Stimulated activated CD8-positive, alpha-beta memory T cell treated with anti-CD3 and anti-CD28 coated beads, Interleukin-15, amount 100 ng/mL, for 1 hour (primary cell): ENCODE results near the gene PPP1R10.

Experiments
- DNase-seq: peaks from one replicate; pipeline ENCODE4 v3.0.0-alpha.2; 2020; ENCODE audit warnings: low read depth

PPP1R10 gene

DNA sequence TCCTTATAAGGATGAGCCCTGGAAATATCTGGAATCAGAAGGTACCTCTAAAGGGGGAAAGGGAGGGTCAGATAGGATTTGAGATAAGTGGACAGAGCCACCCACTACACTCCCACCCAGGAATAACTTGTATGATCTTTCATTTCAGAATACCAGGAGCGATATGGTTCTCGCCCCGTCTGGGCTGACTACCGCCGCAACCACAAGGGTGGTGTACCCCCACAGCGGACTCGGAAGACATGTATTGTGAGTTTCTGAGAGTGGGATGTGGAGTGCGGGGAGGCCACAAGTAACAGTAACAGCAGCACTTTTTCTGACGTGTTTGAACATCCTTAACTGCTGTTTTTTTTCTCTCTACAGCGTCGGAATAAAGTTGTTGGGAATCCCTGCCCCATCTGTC is 2.5 kb upstream of the PPP1R10 start:
- no peak for DNase-seq

DNA sequence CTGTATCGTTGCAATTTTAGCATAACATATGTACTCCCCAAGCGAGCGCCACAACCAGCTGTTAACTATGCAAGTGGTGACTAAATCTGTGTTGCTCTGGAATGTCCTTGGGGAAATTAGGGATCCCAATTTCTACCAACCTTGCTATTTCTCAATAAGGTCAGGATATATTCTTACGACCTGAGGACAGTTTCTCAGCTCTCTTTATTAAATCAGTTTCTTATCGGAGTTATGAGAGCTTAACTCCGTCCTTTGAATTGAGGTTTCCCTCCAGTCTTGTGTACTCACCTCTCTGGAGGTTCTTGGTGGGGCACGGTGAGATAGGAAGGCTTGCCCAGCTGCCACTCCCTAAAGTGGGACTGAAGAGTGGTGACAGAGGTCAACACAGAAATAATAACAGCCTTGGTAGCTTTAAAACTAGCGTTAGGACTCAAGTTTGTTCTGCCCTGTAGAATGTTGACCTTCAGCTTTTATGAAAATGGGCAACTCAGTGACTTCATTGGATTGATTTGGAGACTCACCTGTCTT is 1.3 kb upstream of the PPP1R10 start:
- no peak for DNase-seq

DNA sequence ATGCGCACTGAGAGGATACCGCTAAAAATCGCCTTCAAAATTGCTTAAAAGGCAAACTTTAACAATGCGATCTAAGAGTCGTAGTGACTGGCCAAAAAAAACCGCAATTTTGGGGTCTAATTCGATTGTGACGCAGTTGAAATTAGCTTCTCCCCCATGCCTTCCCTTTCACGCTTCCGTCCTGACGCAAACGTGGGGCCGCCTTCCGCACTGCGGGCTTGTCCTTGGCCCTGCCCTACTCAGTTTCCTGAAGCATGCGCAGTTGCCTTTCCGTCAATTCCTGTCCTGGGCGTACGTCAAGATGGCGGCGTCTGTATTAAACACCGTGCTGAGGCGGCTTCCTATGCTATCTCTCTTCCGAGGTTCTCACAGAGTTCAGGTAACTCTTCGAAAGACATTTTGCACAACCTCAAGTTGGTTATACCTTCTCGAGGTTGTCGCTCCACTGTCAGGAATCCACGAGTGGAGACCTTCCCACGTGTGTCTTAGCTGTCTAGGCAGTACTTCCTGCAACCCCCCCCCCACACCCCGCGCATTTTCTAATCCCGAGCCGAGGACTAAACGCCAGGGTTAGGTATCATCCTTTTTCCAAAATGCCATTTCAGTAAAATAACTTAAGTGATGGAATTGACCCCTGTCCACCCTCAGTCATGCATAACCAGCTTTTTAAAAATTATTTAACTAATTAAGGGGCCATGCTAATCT is 674 bp upstream of the PPP1R10 start, which contains the start of gene MRPS18B:
Gene MRPS18B, plus strand, starts transcription at position 276 of the 705 bp plus-strand sequence. Its CDS starts 26 bp downstream, at position 302.
- peak; percentile 94 for DNase-seq

GRCh38 chr6:30615958-30616810 is 859 bp downstream of the PPP1R10 start:
- DNase-seq = no peak

DNA sequence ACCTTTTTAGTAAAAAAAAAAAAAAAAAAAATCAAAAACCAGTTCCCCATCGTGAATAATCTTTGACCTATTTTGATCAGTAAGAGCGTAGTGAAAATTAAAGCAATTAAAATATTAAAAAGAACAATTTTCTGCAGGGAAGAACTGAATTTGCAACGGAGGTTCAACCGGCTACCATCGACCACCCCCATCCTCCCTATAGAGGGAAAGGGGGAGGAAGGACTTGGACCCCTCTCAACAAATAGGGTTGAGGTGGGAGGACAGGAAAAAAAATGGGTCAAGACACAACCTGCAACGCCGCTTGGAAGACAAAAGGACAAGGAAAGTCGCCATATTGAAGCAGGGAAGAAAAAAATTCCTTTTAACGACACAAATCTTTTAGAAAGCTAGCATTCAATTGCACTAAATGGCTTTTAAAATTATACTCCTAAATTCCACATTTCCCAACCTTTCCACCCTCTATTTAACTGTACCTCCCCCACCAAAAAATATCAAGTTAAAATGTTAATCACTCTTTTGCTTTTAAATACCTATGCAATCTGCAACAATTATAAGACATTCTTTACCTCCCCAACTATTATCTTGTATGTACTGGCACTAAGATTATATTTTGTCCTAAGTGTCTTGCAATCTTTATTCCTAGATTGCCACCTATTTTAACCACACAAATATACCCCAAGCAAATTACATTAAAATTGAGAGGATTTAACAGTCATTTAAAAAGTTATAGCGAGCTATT is 1.7 kb downstream of the PPP1R10 start:
- no peak for DNase-seq

GRCh38 chr6:30614843-30615218 is 2.2 kb downstream of the PPP1R10 start:
- DNase-seq = peak; percentile 71

- no peak for DNase-seq
These were observed 2.8 kb downstream of the PPP1R10 start for GRCh38 chr6:30614044-30614842.

DNA sequence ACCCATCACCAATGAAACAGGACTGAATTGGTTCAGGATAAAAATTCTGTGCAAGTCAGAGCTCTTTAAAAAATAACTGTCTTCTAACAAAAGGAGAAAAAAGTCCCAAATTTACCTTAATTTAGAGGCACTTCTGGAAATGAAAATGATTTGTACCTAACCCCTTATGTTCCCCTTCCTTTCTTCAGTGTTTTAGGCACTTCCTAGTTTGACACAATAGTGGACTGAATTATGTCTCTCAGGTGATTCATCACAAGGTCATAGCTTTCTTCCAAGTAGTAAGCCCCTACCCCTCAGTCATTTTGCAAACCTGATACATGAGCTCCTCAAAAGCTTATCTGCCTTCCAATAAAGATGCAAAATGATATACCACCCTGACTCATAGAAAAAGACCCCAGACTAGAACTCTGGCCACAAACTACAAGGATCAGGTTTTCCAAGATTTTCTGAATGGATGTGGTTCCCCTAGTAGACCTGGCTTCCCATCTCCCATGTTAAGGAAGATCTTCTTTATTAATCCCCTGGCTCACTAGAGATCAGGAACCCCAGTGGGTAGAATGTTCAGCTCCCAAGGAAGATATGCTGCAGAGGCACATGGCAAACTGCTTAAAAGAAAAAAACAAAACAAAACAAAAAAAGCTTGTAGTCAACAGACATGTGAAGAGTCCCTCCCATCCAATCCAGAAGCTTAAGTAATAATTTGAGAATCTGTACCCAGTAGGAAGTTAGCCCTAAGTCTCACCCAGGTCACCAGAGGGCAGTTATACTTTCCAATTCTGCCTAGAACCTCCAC is 3.6 kb downstream of the PPP1R10 start:
- DNase-seq = no peak

DNA sequence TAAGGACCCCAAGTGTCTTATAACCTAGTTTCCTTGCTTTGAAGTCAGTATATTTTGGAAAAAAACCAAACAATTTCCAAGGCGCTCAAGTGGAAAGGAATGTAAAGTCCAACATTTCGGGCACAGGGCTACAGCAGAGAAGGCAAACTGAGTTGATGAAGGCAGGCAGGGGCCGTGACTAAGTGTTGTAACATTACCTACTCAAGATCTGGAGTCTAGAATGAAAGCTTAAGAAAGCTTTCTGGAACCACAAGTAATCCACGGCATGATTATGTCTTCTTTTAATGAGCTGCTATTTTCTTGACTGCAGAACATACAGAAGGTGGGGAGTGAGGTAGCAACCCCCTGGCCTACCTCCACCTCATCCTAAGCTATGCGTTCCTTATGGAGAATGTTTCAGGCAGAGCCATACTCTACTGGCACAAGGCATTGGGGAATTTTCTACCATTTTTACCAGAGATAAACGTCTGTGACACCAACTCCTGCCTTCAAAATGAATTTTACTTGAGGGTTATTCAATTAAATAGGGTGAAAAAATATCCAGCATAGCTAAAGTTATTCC is 4.3 kb downstream of the PPP1R10 start:
- no peak for DNase-seq

DNA sequence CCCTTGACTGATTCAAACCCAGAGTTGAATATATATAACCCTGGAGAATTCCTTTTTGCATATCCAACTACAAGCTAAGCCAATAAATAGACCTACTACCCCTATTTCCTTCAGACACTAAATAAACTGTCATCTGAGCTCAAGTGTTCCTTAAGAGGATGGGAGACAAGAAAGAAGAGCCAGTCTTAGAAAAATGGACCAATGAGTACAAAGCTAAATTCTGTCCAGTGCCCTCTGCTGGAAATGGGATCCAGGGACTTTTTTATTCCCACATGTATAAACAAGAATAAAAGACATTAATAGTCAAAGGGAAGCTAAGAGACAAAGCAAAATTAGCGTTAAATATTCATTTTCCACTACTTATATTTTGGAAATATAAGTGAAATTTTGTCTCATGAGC is 4.8 kb downstream of the PPP1R10 start:
- DNase-seq = no peak

- no peak for DNase-seq
These were observed 5.2 kb downstream of the PPP1R10 start for GRCh38 chr6:30611856-30612194.

DNA sequence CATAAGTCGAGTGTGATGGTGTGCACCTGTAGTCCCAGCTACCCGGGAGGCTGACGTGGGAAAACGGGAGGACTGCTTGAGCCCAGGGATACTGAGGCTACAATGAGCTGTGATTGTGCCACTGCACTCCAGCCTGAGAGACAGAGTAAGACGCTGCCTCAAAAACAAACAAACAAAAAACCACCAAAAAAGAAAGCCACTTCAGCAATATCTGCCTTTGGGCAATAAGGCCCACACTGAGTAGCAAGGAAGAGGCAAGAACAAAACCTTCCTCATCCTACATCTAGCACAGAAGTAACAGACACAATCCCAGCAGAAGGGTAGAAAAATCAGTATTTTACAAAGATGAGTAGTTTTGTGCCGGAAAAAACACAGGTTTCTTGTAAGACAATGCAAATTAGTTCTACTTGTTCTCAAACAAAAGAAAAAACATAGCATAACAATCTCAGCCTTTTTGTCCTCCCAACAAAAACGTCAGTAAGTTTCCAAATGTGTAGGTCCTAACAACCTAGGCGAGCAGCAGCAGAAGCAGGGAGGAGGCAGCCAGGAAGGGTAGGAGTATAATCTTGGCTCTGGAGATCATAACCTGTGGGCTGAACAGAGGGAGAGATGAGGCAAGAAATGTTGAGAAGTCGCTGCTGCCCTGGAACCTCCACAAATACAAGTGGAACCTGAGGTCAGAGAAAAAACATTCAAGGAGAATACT is 5.7 kb downstream of the PPP1R10 start:
- no peak for DNase-seq

DNA sequence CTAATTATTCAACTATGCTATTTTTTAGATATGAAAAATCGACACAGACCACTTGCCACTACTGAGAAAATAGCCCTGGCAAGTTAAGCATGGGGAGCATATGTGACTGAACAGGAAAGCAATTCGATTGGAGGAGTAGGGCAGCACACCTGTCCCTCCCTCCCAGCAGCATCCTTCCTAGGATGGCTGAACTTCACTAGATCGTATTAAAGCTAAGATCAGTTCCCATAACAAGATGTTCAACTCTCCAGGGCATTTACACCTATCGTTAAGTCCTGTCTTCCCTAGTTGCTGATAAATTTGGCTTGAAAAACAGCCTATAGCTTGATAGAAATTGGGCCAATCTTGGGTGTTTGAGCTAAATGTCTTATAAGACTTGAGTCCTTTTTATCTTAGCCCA is 7.0 kb downstream of the PPP1R10 start:
- no peak for DNase-seq

DNA sequence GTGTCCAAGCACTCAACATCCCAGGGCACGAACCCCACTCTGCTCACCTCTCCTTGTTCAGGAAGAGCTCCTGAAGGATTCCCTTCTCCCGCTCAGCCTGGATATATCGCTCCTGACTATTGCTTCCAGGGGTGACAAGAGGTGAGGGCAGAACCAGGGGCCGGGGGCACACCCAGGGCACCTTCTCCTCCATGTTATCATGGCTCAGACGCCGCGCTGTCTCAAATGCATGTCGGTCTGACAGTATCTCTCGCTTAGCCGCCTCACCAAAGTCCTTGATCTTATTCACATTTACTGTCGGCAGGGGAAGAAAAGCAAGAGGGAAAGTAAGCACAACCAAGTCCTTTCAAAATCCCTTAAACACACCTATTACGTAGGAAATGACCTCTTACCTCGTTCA is 13.1 kb downstream of the PPP1R10 start:
- DNase-seq = no peak

- no peak for DNase-seq
These were observed 15.0 kb downstream of the PPP1R10 start for GRCh38 chr6:30601815-30602641.

- DNase-seq = no peak
These were observed 15.6 kb downstream of the PPP1R10 start for GRCh38 chr6:30601436-30601814.

GRCh38 chr6:30600451-30600961 is 16.5 kb downstream of the PPP1R10 start:
- DNase-seq = no peak

GRCh38 chr6:30599625-30600324 is 17.3 kb downstream of the PPP1R10 start:
- DNase-seq = no peak
